Omental fat pad (tissue), 4 donors: ENCODE data around the gene CALML6. TPM values are rescaled to one million over a fixed set of nuclear protein-coding genes. Genes with fewer than 3 reads are reported as not detected.
"Not testable (repeated sequence)": the region's sequence is repeated elsewhere in the genome, so short reads cannot be mapped to it uniquely, and the experiment has no call there.

Experiments used
- ATAC-seq: fragments of 150-250 bp; one replicate; pipeline ENCODE4 v1.9.1; 2016; ENCODE audit warnings: mild to moderate bottlenecking, moderate library complexity; ENCODE audit not compliant: low FRiP score
- DNase-seq: peaks from one replicate; pipeline ENCODE4 v3.0.0-alpha.2; 2019; ENCODE audit warnings: low spot score
- CTCF ChIP-seq, 3 donors: fragments of 450-650 bp; IDR thresholded peaks; one replicate each; pipeline ENCODE4 v1.5.1; 2016 to 2017; ENCODE audit warnings: antibody characterized with exemption in 3 of 3, mild to moderate bottlenecking in 3 of 3, moderate library complexity in 2 of 3
- total RNA-seq, 4 donors: library from RNA; depleted of rRNA; stranded (reverse); fragments of >200 nt; gene quantifications; one replicate each; pipeline ENCODE4 v1.1.0, GENCODE V29; 2016

Gene CALML6
- total RNA-seq, 4 donors from 2014 or later: not detected

GRCh38 chr1:1883092-1883873 lies 31.8 kb upstream of the CALML6 start:
- DNase-seq: no peak
- TF ChIP-seq CTCF (IDR thresholded peaks at IDR 0.05): no peak
- no peak for ATAC-seq

- DNase-seq, ATAC-seq: not testable (repeated sequence)
Observed at GRCh38 chr1:1883890-1884289, 31.2 kb upstream of the CALML6 start.

GRCh38 chr1:1889090-1889750 lies 25.8 kb upstream of the CALML6 start:
- DNase-seq (no peak), ATAC-seq (no peak)
- no peak for TF ChIP-seq CTCF (IDR thresholded peaks at IDR 0.05)

- TF ChIP-seq CTCF (IDR thresholded peaks at IDR 0.05): no peak
- peak; percentile 45 for ATAC-seq
- no peak for DNase-seq
Observed at GRCh38 chr1:1889847-1890505, 25.1 kb upstream of the CALML6 start.

GRCh38 chr1:1890506-1891348 lies 24.3 kb upstream of the CALML6 start, which contains the start of gene GNB1:
Gene GNB1, minus strand, starts transcription at chr1:1891087. Its CDS starts 65,634 bp downstream, at chr1:1825453.
- TF ChIP-seq CTCF (IDR thresholded peaks at IDR 0.05): no peak

GRCh38 chr1:1891349-1892078 lies 23.5 kb upstream of the CALML6 start:
- TF ChIP-seq CTCF (IDR thresholded peaks at IDR 0.05): no peak
- ATAC-seq (peak; percentile 53), DNase-seq (no peak)

More at GRCh38 chr1:1890506-1891348, 24.3 kb upstream of the CALML6 start, which contains the start of gene GNB1:
- no peak for DNase-seq
- ATAC-seq: peak; percentile 80
